HG02763 (cell line): ENCODE data around the gene PTDSS2.

Source experiments
- ATAC-seq: cut with Tn5 transposase; IDR thresholded peaks from one replicate; pipeline ENCODE4 v1.9.1; 2021; ENCODE audit warnings: mild to moderate bottlenecking, moderate library complexity; ENCODE audit not compliant: unreplicated experiment

The PTDSS2 gene

DNA sequence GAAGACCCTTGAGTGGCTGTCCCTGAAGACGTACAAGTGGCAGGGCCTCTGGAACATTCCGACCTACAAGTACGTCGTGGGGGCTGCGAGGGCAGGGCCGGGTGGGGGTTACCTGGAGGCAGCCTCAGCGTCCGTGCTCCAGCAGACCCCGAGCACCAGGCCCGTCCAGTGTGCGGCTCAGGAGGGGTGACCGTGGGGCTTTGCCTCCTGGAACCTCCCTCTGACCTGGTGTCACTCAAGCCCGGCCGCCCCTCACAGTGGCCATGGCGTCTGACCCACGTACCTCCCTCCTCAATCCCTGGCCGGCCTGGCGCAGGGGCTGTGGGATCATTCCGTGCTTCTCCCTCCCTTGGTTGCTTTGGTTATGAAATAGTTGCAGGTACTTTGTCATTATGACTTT lies 38.5 kb downstream of the PTDSS2 start:
- no peak for ATAC-seq

GRCh38 chr11:488992-489391 lies 38.9 kb downstream of the PTDSS2 start:
- ATAC-seq: no peak

DNA sequence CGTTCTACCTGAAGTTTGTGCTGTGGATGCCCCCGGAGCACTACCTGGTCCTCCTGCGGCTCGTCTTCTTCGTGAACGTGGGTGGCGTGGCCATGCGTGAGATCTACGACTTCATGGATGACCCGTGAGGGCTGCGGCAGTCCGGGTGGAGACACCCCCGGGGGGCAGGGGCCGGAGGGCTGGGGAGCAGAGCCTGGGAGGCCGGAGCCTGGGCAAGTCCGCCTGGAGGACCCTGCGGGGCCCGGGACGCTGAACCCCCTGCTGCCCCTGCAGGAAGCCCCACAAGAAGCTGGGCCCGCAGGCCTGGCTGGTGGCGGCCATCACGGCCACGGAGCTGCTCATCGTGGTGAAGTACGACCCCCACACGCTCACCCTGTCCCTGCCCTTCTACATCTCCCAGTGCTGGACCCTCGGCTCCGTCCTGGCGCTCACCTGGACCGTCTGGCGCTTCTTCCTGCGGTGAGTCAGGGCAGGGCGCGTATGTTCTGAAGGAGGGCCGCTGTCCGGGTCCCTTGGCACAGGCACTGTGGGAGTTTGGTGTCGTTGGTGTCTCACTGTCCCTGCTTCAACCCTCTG lies 39.6 kb downstream of the PTDSS2 start:
- ATAC-seq: no peak

DNA sequence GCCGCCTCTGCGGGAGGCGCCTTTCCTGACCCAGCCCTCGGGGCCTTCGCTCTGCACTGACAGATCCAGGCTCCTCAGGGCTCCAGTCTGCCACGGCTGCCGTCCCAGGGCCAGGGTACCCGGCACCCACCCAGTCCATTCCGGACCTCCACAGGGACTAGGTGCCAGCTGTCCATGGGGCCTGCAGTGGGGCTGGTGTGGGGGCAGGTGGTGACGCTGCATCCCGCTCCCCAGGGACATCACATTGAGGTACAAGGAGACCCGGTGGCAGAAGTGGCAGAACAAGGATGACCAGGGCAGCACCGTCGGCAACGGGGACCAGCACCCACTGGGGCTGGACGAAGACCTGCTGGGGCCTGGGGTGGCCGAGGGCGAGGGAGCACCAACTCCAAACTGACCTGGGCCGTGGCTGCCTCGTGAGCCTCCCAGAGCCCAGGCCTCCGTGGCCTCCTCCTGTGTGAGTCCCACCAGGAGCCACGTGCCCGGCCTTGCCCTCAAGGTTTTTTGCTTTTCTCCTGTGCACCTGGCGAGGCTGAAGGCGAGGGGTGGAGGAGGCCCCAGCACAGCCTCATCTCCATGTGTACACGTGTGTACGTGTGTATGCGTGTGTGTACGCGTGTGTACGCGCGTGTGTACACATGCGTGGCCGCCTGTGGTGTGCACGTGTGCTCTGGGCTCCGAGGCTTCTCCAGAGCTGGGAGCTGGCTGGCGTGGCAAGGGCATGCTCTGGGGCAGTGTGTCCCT lies 40.3 kb downstream of the PTDSS2 start:
- no peak for ATAC-seq

DNA sequence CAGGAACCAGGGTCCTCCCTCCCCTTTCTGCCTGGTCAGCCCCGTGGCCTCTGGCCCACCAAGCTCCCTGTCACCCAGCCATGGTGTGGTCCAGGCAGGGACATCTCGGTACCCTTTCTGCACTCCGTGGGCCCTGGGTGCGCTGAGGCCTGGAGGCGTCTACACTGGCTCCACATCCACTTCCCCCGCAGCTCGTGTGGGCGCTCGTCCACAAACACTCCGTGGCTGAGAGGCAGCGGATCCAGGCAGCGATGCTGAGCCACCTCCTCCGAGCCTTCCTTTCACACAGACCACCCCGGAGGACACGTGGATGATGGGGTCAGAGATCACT lies 40.8 kb downstream of the PTDSS2 start:
- no peak for ATAC-seq

- ATAC-seq: no peak
These were observed 41.3 kb downstream of the PTDSS2 start for GRCh38 chr11:491358-491757.

- ATAC-seq: no peak
These were observed 42.5 kb downstream of the PTDSS2 start for GRCh38 chr11:492427-493226.

DNA sequence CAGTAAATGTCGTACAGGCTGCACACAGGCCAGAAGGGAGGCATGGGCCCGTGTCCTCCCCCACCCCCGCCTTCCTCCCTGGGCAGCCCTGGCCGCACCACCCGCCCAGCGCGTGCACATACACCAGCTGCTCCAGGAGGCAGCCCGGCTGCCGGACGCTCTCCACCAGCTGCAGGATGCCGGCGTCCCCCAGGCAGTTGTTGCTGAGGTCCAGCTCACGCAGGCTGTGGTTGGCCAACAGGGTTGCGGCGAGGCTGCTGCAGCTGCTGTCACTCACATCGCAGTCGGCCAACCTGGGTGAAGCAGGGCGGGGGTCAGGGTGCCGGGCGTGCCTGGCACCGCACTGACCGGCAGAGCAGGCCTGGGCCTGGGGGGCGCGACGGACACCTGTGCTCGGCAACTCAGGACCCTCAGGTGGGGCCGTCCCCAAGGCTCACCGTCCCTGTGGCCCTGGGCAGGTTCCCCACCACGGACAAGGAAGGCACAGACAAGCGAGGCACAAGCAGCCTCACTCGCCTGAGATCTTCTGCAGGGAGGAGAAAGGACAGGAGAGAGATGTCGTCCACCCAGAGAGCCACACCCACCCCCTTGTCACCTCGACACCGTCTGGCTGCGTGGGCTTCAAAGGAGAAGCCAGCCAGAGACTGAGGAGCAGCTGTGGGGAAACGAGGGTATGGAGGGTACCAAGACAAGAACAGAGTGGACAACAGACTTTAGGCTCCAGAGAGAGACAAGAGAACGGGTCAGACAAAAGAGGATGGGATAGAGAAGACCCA lies 44.9 kb downstream of the PTDSS2 start:
- no peak for ATAC-seq

DNA sequence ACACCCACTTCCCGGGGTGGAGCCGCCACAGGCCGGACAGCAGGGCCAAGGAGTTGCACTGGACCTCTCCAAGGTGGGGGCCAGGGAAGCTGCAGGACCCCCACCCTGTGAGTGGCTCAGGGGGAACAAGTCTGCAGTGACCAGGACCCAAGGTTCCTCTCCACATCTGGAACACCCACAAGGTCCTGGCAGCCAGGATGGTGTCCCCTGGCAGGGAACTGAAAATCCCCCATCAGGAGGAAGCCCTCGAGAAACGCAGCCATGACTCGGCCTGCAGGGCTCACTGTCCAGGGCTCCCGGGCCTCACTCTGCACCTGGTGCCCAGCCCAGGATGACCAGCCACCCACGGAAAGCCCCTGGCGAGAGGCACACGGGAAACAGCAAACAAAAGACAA lies 45.5 kb downstream of the PTDSS2 start:
- no peak for ATAC-seq

GRCh38 chr11:496834-497564 lies 46.9 kb downstream of the PTDSS2 start:
- no peak for ATAC-seq

- ATAC-seq: no peak
These were observed 47.7 kb downstream of the PTDSS2 start for GRCh38 chr11:497565-498296.

GRCh38 chr11:498297-499181 lies 48.5 kb downstream of the PTDSS2 start:
- no peak for ATAC-seq

- no peak for ATAC-seq
These were observed 49.4 kb downstream of the PTDSS2 start for GRCh38 chr11:499201-500076.

DNA sequence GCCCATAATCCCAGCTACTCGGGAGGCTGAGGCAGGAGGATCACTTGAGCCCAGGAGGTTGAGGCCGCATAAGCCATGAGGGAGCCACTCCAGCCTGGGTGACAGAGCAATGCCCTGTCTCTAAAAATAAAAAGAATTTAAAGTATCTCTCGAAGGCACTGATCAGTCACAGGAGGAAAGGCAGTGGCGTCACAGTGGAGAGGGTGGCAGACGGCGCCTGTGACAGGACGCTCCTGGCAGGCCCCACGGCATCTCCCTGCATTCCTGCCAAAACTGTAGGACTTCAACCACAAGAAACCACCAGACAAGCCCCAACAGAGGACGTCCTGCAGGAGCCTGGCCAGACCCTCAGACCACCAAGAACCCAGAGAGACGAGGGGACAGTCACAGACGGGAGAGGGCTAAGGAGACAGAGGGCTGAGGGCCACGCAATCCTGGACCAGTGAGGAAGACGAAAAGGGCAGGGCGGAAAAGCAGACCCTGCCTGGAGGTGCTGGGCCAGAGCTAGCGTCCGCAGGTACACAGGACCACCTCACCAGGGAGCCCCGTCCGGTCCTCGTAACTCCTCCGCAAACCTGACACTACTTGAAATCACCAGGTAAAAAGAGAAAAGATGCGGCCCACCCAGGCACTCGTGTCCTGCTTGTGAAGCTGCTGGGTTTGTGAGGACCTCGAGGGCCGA lies 51.1 kb downstream of the PTDSS2 start:
- no peak for ATAC-seq

DNA sequence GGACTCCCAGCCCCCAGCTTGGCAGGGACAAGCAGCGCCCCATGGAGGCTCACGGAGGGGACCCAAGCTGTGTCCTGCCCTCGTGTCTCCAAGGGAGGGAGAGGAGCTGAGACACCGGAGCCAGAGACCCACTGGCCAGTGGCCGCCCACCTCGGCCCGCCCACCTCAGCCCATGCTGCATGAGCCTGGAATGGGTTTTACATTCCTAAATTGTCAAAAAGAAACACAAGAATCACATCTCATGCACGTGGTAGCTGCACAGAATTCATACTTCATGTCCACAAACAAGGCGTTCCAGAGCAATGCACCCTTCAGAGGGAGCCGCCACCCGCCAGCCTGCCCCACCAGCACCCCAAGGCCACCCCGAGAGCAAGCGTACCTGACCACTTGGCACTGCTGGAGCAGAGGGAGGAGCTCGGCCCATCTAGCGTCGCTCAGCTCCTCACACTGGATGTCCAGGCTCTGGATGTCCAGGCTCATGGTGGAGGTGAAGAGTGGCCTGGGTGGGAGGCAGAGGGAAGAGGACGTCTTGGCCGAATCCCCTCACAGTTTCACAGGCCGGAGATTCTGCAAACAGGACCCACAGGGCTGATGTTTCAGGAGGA lies 51.7 kb downstream of the PTDSS2 start:
- ATAC-seq: no peak

DNA sequence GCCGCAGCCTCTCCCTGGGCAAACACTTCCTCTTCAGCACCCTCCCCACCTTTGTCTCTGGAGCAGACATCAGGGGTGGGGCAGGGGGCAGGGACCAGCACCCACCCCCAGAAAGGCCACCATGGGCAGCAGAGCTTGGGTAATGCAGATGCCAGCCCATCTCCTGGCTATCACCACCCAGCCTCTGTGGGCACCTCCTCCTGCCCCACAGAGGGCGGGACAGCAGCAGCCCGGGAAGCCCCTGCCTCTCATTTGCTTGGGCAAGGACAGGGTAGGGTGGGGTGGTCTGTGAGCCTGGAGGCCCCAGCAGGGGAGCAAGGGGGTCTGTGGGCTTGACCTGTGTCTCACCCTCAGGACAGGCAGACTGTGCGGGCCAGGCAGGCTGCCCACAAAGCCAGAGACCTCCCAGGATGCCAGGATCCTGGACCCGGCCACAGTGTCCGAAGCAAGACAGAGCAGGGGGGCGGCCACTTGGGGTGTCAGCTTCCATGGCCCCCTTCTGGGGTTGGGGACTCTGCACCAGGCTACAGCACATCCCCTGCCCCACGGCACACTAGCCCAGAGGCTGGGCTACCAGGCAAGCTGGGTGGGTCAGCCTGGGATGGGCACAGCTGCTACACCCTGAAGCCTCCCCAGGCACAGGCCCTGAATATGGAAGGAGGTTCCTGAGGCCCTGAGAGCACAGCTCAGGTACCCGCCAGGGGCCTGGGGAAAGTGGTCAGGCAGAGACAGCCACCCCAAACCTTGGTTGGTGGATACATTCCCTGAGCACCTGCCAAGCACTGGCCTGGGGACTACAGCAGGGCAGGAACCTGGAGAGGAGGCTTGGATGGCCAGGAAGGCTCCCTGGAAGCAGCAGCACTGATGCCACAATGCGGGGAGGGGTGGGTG lies 52.5 kb downstream of the PTDSS2 start:
- ATAC-seq: no peak
